HepG2 (cell line): Measurements from ENCODE around the gene ICOS. TPM values are rescaled to one million over a fixed set of nuclear protein-coding genes. Genes with fewer than 3 reads are reported as not detected.

Experiments
- ATAC-seq: fragments of 200-7000 bp; cut with Tn5 transposase; 3 replicates; pipeline ENCODE4 v1.9.1; 2020; ENCODE audit warnings: mild to moderate bottlenecking, moderate library complexity
- BruUV-seq: library from RNA; stranded (reverse); fragments of 400-500 nt; replicated peaks from 2 replicates; lab custom pipeline; 2021; lab: Mats Ljungman, UMichigan
- CTCF ChIA-PET: fragments of 300-600 bp; formaldehyde crosslinking; extraction: SDS; loops from one replicate; lab custom pipeline; 2021; ENCODE audit warnings: low total read pairs, inconsistent platforms, low intra/inter-chr PET ratio; lab: Yijun Ruan, JAX
- POLR2A ChIA-PET: fragments of 350-600 bp; sonication (Branson Sonifier 250); formaldehyde crosslinking; loops from one replicate; lab custom pipeline; 2020; ENCODE audit warnings: antibody characterized with exemption, inconsistent platforms; lab: Yijun Ruan, JAX
- DNase-seq: peaks from one replicate; pipeline ENCODE4 v3.0.0-alpha.2; 2015; ENCODE audit warnings: low spot score
- FAIRE-seq: peaks from 3 replicates; lab custom pipeline; 2011; peaks lifted over from hg19 to GRCh38; lab: Jason Lieb, UNC
- H2AFZ ChIP-seq: one replicate; pipeline ENCODE4 v1.6.1; 2011; ENCODE audit warnings: low read length, inconsistent platforms
- H3K27ac ChIP-seq: fragments of 300-600 bp; 3 replicates; pipeline ENCODE4 v1.8.0; 2011; ENCODE audit warnings: mixed run types, mild to moderate bottlenecking, mixed read lengths, low read length, inconsistent platforms; ENCODE audit not compliant: insufficient read depth; ENCODE audit errors: extremely low read length
- H3K27me3 ChIP-seq, 2 experiments: fragments of 200-600 bp in 1 of 2; 2 replicates in 1 of 2; 3 replicates in 1 of 2; pipeline versions ENCODE4 v1.6.0 to v1.8.0; 2011; ENCODE audit warnings: low read length in 2 of 2, mild to moderate bottlenecking in 2 of 2, moderate library complexity in 2 of 2, inconsistent platforms in 1 of 2; ENCODE audit not compliant: insufficient read depth in 2 of 2, control insufficient read depth in 1 of 2
- H3K36me3 ChIP-seq, 2 experiments: fragments of 200-600 bp in 1 of 2; replicated peaks in 1 of 2; 2 replicates in 1 of 2; 3 replicates in 1 of 2; pipeline versions ENCODE4 v1.5.1 to v1.8.0; 2011; ENCODE audit warnings: low read length in 2 of 2, inconsistent platforms in 1 of 2; ENCODE audit not compliant: insufficient read depth in 2 of 2, control insufficient read depth in 1 of 2
- H3K4me1 ChIP-seq: 2 replicates; pipeline ENCODE4 v1.5.1; 2012; ENCODE audit warnings: low read length, inconsistent platforms; ENCODE audit not compliant: insufficient read depth
- H3K4me2 ChIP-seq: 2 replicates; pipeline ENCODE4 v1.6.0; 2011; ENCODE audit warnings: low read depth, low read length, inconsistent platforms
- H3K4me3 ChIP-seq, 3 experiments: fragments of 200-600 bp in 1 of 3; sonication (generic), shearing (Covaris generic) in 1 of 3; replicated peaks in 1 of 3; 2 replicates each; pipeline ENCODE4 v1.5.1; 2011 to 2016; ENCODE audit warnings: low read length in 3 of 3, inconsistent platforms in 2 of 3, low read depth in 2 of 3, mild to moderate bottlenecking in 2 of 3, control low read depth in 1 of 3, mixed read lengths in 1 of 3; ENCODE audit not compliant: insufficient read depth in 1 of 3
- H3K79me2 ChIP-seq: one replicate; pipeline ENCODE4 v1.6.1; 2011; ENCODE audit warnings: low read length, inconsistent platforms; ENCODE audit not compliant: insufficient read depth
- H3K9ac ChIP-seq: 2 replicates; pipeline ENCODE4 v1.6.0; 2011; ENCODE audit warnings: mild to moderate bottlenecking, low read depth, low read length, inconsistent platforms; ENCODE audit not compliant: insufficient read depth
- H3K9me3 ChIP-seq: 2 replicates; pipeline ENCODE4 v1.5.1; 2012; ENCODE audit warnings: mild to moderate bottlenecking, low read length
- H4K20me1 ChIP-seq: 2 replicates; pipeline ENCODE4 v1.6.0; 2011; ENCODE audit warnings: inconsistent platforms, mild to moderate bottlenecking, low read length, moderate library complexity; ENCODE audit not compliant: insufficient read depth
- JUN ChIP-seq: sonication (generic); formaldehyde crosslinking; IDR thresholded peaks from 2 replicates; pipeline ENCODE4 v1.4.0; 2020; ENCODE audit warnings: mild to moderate bottlenecking, missing genetic modification reagents
- KDM5B ChIP-seq: sonication (generic); formaldehyde crosslinking; IDR thresholded peaks from 2 replicates; pipeline ENCODE4 v1.4.0; 2020; ENCODE audit warnings: missing genetic modification reagents, mild to moderate bottlenecking, borderline replicate concordance
- NBN ChIP-seq: fragments of 450-650 bp; conservative IDR thresholded peaks from 2 replicates; pipeline ENCODE4 v1.6.1; 2017
- ZBTB3 ChIP-seq: sonication (generic); formaldehyde crosslinking; IDR thresholded peaks from 2 replicates; pipeline ENCODE4 v1.4.0; 2020; ENCODE audit warnings: low read depth, mild to moderate bottlenecking, moderate library complexity, missing genetic modification reagents, borderline replicate concordance
- ZNF432 ChIP-seq: sonication (generic); formaldehyde crosslinking; IDR thresholded peaks from 2 replicates; pipeline ENCODE4 v1.5.0; 2020; ENCODE audit warnings: missing genetic modification reagents, mild to moderate bottlenecking, borderline replicate concordance
- ZNF746 ChIP-seq: sonication (generic); formaldehyde crosslinking; IDR thresholded peaks from 2 replicates; pipeline ENCODE4 v1.8.0; 2022; ENCODE audit warnings: mild to moderate bottlenecking, missing genetic modification reagents
- WGBS: methylation state at CpG from one replicate; pipeline ENCODE4 v1.1.6; 2017; ENCODE audit warnings: low lambda C conversion rate; 5-methylcytosine and 5-hydroxymethylcytosine counted together
- in situ Hi-C: cut with HindIII; loops from 2 replicates; pipeline ENCODE4 v1.10.0; 2017; ENCODE audit warnings: low pct_unique_long_range_greater_than_20kb; ENCODE audit not compliant: extremely low pct_ligation_motif_present
- intact Hi-C: fragments of 100-400 bp; cut with micrococcal nuclease; formaldehyde crosslinking; loops from one replicate; pipeline ENCODE4 v1.10.0; 2022; ENCODE audit not compliant: unreplicated experiment
- polyA plus RNA-seq, 8 experiments: library from polyadenylated mRNA; depleted of rRNA in 3 of 8; stranded (reverse) in 7 of 8; unstranded in 1 of 8; fragments of >200 nt; fragmentation: Illumina TruSeq in 4 of 8; extraction: Trizol in 4 of 8; gene quantifications; 2 replicates each; pipeline versions ENCODE4 v1.2.1 to v1.2.3, GENCODE V29; 2011 to 2016; ENCODE audit warnings: low read depth in 4 of 8, missing spikeins in 1 of 8, mixed read lengths in 1 of 8; ENCODE audit not compliant: insufficient read depth in 1 of 8
- total RNA-seq, 5 experiments: library from RNA; depleted of rRNA; stranded (reverse); fragments of >200 nt; fragmentation: Illumina TruSeq; extraction: Trizol; gene quantifications; 2 replicates each; pipeline ENCODE4 v1.2.3, GENCODE V29; 2016; ENCODE audit warnings: low read depth in 1 of 5
- TF ChIP-seq, protein P1 (sequence below): sonication (generic); formaldehyde crosslinking; IDR thresholded peaks from 2 replicates; pipeline ENCODE4 v1.5.1; 2020; ENCODE audit warnings: missing genetic modification reagents, mild to moderate bottlenecking, borderline replicate concordance
- TF ChIP-seq, protein P2 (sequence below): IDR thresholded peaks from 2 replicates; pipeline ENCODE4 v1.6.1; 2016; ENCODE audit warnings: low read depth, borderline replicate concordance
- TF ChIP-seq, protein P3 (sequence below): sonication (generic); formaldehyde crosslinking; IDR thresholded peaks from 2 replicates; pipeline ENCODE4 v1.5.0; 2020; ENCODE audit warnings: missing genetic modification reagents, mild to moderate bottlenecking, borderline replicate concordance

Gene ICOS
- total and polyA plus RNA-seq, 2 of the 13 experiments (the other 11 are each of a cell fraction or from before 2014, with no cell fraction given): not detected

DNA sequence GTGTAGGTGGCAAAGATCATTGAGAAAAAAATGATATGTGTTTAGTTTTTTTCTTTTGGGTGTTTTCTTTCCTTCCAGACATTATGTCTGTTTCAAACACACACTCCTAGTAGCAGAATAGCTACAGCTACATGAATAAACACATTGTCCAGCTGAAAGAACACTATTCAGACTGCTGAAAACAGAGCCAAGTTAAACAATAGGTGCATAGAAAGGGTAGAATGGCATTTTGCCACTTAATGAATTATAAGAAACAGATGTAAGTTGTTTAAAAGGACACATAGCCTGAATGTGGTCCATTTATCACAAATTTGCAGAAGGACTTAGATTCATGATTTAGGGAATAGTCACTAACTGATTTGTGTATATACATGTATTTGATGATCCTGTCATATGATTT, 48.9 kb upstream of the ICOS start (continued):
- TF ChIP-seq ZNF746 (CRISPR knock-in tag) (no peak), ZBTB3 (no peak), NBN (no peak), JUN (no peak), ZNF432 (CRISPR knock-in tag) (no peak)
- TF ChIP-seq, protein P1, sequence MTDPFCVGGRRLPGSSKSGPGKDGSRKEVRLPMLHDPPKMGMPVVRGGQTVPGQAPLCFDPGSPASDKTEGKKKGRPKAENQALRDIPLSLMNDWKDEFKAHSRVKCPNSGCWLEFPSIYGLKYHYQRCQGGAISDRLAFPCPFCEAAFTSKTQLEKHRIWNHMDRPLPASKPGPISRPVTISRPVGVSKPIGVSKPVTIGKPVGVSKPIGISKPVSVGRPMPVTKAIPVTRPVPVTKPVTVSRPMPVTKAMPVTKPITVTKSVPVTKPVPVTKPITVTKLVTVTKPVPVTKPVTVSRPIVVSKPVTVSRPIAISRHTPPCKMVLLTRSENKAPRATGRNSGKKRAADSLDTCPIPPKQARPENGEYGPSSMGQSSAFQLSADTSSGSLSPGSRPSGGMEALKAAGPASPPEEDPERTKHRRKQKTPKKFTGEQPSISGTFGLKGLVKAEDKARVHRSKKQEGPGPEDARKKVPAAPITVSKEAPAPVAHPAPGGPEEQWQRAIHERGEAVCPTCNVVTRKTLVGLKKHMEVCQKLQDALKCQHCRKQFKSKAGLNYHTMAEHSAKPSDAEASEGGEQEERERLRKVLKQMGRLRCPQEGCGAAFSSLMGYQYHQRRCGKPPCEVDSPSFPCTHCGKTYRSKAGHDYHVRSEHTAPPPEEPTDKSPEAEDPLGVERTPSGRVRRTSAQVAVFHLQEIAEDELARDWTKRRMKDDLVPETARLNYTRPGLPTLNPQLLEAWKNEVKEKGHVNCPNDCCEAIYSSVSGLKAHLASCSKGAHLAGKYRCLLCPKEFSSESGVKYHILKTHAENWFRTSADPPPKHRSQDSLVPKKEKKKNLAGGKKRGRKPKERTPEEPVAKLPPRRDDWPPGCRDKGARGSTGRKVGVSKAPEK: no peak
- TF ChIP-seq, protein P2, sequence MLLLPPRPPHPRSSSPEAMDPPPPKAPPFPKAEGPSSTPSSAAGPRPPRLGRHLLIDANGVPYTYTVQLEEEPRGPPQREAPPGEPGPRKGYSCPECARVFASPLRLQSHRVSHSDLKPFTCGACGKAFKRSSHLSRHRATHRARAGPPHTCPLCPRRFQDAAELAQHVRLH (CRISPR knock-in tag): no peak
- TF ChIP-seq, protein P3, sequence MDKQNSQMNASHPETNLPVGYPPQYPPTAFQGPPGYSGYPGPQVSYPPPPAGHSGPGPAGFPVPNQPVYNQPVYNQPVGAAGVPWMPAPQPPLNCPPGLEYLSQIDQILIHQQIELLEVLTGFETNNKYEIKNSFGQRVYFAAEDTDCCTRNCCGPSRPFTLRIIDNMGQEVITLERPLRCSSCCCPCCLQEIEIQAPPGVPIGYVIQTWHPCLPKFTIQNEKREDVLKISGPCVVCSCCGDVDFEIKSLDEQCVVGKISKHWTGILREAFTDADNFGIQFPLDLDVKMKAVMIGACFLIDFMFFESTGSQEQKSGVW (CRISPR knock-in tag): no peak

DNA sequence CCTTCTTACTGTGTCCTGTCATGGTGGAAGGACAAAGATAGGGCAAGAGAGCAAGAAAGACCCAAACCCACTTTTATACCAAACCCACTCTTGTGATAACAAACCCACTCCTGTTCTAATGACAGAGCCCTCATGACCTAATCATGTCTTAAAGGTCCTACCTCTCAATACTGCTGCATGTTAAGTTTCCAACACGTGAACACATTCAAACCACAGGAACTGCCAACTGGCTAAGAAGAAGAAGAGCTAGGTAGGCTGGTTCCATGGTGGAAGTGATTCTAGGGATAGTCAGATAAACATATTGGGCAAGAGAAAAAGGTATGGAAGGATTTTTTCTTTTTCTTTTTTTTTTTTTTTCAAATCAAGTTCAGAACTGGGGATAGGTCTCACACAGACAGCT, 47.0 kb upstream of the ICOS start:
- no peak overlapping the region for H2AFZ ChIP-seq
- no peak overlapping the region for H3K4me3 ChIP-seq
- DNase-seq: no peak
- in situ Hi-C loops (no loop called here), intact Hi-C loops (no loop called here)
- H3K27ac ChIP-seq: no peak overlapping the region
- BruUV-seq: no TSS peak
- ChIA-PET POLR2A (no interaction called here), CTCF (no interaction called here)
- WGBS: 0% methylated on average over 1 of the region's 1 CpG
- no peak overlapping the region for H3K9ac ChIP-seq
- no peak overlapping the region for H3K4me2 ChIP-seq
- H3K27me3 ChIP-seq: peaks cover 0 to 3% of the 10 kb centered on the region in 2 experiments; a peak in 1 of 5 replicates
- FAIRE-seq: no peak
- no peak for ATAC-seq
- TF ChIP-seq KDM5B (CRISPR knock-in tag): no peak
- no peaks in the 10 kb centered on the region for H3K9me3 ChIP-seq
- no peaks in the 10 kb centered on the region for H3K4me1 ChIP-seq
- H3K36me3 ChIP-seq: no peaks in the 10 kb centered on the region
- no peaks in the 10 kb centered on the region for H4K20me1 ChIP-seq
- no peaks in the 10 kb centered on the region for H3K79me2 ChIP-seq
